NCI-H748 (cell line): ENCODE results near the gene KLHL42.

Experiments used
- DNase-seq: peaks from one replicate; lab custom pipeline; 2025; ENCODE audit not compliant: unreplicated experiment; lab: John Stamatoyannopoulos, UW

Gene KLHL42

GRCh38 chr12:27852117-27852516, 72.1 kb downstream of the KLHL42 start:
- DNase-seq: no peak
